CD4-positive, alpha-beta memory T cell (primary cell): Measurements from ENCODE around the gene APMAP. TPM values are rescaled to one million over a fixed set of nuclear protein-coding genes. Genes with fewer than 3 reads are reported as not detected.

ENCODE experiments used
- CTCF ChIA-PET: fragments of 350-600 bp; sonication (Branson Sonifier 250); formaldehyde crosslinking; loops from one replicate; lab custom pipeline; 2021; ENCODE audit warnings: inconsistent platforms; ENCODE audit not compliant: partially characterized antibody; lab: Charles Lee
- POLR2A ChIA-PET: fragments of 350-600 bp; sonication (Branson Sonifier 250); formaldehyde crosslinking; loops from one replicate; lab custom pipeline; 2021; ENCODE audit not compliant: partially characterized antibody; lab: Charles Lee
- DNase-seq, 5 donors: peaks; one replicate each; pipeline versions ENCODE4 v3.0.0 to v3.0.0-alpha.2; 2020 to 2022; ENCODE audit warnings: mixed read lengths in 1 of 5
- H3K27ac ChIP-seq: one replicate; pipeline ENCODE4 v1.7.0; 2013; ENCODE audit warnings: low read depth, low read length
- H3K27me3 ChIP-seq: 2 replicates; pipeline ENCODE4 v1.7.0; 2013; ENCODE audit warnings: mild to moderate bottlenecking, low read length, moderate library complexity; ENCODE audit not compliant: insufficient read depth
- H3K36me3 ChIP-seq: 2 replicates; pipeline ENCODE4 v1.7.0; 2013; ENCODE audit warnings: mild to moderate bottlenecking, low read length, moderate library complexity; ENCODE audit not compliant: insufficient read depth
- H3K4me1 ChIP-seq: 2 replicates; pipeline ENCODE4 v1.7.0; 2013; ENCODE audit warnings: mild to moderate bottlenecking, low read length, moderate library complexity; ENCODE audit not compliant: insufficient read depth
- H3K4me3 ChIP-seq, 2 donors: one replicate each; pipeline ENCODE4 v1.7.0; 2013; ENCODE audit warnings: low read length in 2 of 2, mild to moderate bottlenecking in 1 of 2
- H3K9me3 ChIP-seq, 2 donors: one replicate each; pipeline ENCODE4 v1.7.0; 2013; ENCODE audit warnings: low read length in 2 of 2, control low read depth in 1 of 2; ENCODE audit not compliant: control insufficient read depth in 1 of 2
- H3K27ac Mint-ChIP-seq, 7 donors: one replicate each; pipeline ENCODE4 v1.8.0; 2020 to 2021; ENCODE audit warnings: mixed read lengths in 7 of 7, mild to moderate bottlenecking in 6 of 7, inconsistent platforms in 3 of 7, moderate library complexity in 3 of 7
- H3K27me3 Mint-ChIP-seq, 2 donors: one replicate each; pipeline ENCODE4 v1.8.0; 2020 to 2021; ENCODE audit warnings: mixed read lengths in 2 of 2
- H3K36me3 Mint-ChIP-seq, 2 donors: one replicate each; pipeline ENCODE4 v1.8.0; 2020 to 2021; ENCODE audit warnings: mixed read lengths in 2 of 2, inconsistent platforms in 1 of 2, mild to moderate bottlenecking in 1 of 2
- H3K4me1 Mint-ChIP-seq, 4 donors: one replicate each; pipeline ENCODE4 v1.8.0; 2020 to 2021; ENCODE audit warnings: mixed read lengths in 4 of 4, mild to moderate bottlenecking in 1 of 4
- H3K4me3 Mint-ChIP-seq, 8 donors: one replicate each; pipeline ENCODE4 v1.8.0; 2020 to 2021; ENCODE audit warnings: mixed read lengths in 8 of 8, mild to moderate bottlenecking in 7 of 8, moderate library complexity in 6 of 8, inconsistent platforms in 3 of 8
- H3K9me3 Mint-ChIP-seq, 8 donors: one replicate each; pipeline ENCODE4 v1.8.0; 2020 to 2021; ENCODE audit warnings: mixed read lengths in 8 of 8, mild to moderate bottlenecking in 5 of 8, inconsistent platforms in 3 of 8, moderate library complexity in 1 of 8
- intact Hi-C: fragments of 100-400 bp; cut with micrococcal nuclease; formaldehyde crosslinking; loops from one replicate; pipeline ENCODE4 v1.15.1; 2023
- polyA plus RNA-seq, 2 donors: library from polyadenylated mRNA; unstranded; fragments of 300-500 nt; fragmentation: Illumina TruSeq; gene quantifications; one replicate each; pipeline ENCODE4 v1.2.3, GENCODE V29; 2021
- total RNA-seq, 2 experiments: library from RNA; stranded (reverse); gene quantifications; one replicate each; pipeline ENCODE4 v1.2.3, GENCODE V29; 2021

Gene APMAP
- total and polyA plus RNA-seq, 4 experiments from 2014 or later, result 48.4 to 130 (median 60.4) TPM

DNA sequence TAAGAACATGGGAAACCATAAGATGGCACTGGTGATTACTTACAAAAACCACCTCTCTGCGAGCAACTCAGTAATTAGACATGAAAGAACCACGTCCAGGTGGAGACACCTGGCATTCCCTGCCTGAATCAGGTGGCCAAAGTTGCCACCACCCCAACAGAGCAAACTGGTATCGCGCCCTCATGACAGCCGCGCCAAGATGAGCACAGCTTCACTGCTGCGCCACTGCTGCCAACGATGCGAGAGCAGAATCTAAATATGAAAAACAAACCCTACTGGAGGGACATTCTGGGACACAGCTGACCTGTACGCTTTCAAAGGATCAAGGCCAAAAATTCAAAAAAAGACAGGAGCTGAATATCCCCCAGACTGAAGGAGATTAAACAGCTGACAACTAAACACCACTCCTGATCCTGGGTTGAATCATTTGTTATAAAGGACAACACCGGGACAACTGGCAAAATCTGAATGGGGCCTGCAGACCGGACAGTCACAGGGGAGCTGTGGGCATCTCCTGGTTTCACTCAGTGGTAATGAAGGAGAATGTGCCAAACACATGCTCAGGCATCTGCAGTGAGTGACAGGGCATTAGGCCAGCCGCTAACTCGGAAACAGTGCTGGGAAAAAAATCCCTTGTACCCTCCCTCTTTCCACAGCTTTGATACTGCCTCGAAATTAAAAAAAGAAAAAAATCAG is 26.1 kb downstream of the APMAP start:
- Histone ChIP-seq H3K4me1 (peaks cover 17% of the 10 kb centered on the region), H3K27me3 (no peaks in the 10 kb centered on the region), H3K36me3 (peaks cover 74% of the 10 kb centered on the region), H3K9me3 (no peaks in the 10 kb centered on the region), H3K4me3 (no peak overlapping the region), H3K27ac (no peak overlapping the region)
- peaks cover under 1 to 25% (median 12%) of the 10 kb centered on the region in 4 donors for H3K4me1 Mint-ChIP-seq
- no peak for DNase-seq
- CTCF ChIA-PET, result no interaction called here
- intact Hi-C loops, result no loop called here
- POLR2A ChIA-PET, result no interaction called here
- peaks cover 80 to 95% of the 10 kb centered on the region in 2 donors for H3K36me3 Mint-ChIP-seq
- no peak overlapping the region for H3K4me3 Mint-ChIP-seq
- H3K27ac Mint-ChIP-seq, result peak overlapping the region in 5 of 7 donors; percentile 14 to 78 (median 35)
- no peaks in the 10 kb centered on the region for H3K27me3 Mint-ChIP-seq
- no peaks in the 10 kb centered on the region for H3K9me3 Mint-ChIP-seq

- no peak for DNase-seq
- Histone ChIP-seq H3K27me3 (no peaks in the 10 kb centered on the region), H3K36me3 (peaks cover 64% of the 10 kb centered on the region), H3K4me3 (no peak overlapping the region), H3K4me1 (peaks cover 27% of the 10 kb centered on the region), H3K27ac (no peak overlapping the region), H3K9me3 (no peaks in the 10 kb centered on the region)
- Mint-ChIP-seq H3K27me3 (no peaks in the 10 kb centered on the region), H3K36me3 (peaks cover 72 to 93% of the 10 kb centered on the region in 2 donors), H3K4me1 (peaks cover 11 to 35% (median 22%) of the 10 kb centered on the region in 4 donors), H3K4me3 (no peak overlapping the region), H3K27ac (peak overlapping the region; percentile 54 to 88 (median 67)), H3K9me3 (no peaks in the 10 kb centered on the region)
- intact Hi-C loops, result no loop called here
- CTCF ChIA-PET, result interaction anchor here (1.5 kb wide), 1 partner anchor 34 kb away, joined by 3 read pairs; no protein-coding TSS in a partner anchor
- POLR2A ChIA-PET, result no interaction called here
Measured at GRCh38 chr20:24965065-24965919, 27.3 kb downstream of the APMAP start.

GRCh38 chr20:24964506-24964840 is 28.1 kb downstream of the APMAP start:
- Mint-ChIP-seq H3K4me1 (peaks cover 11 to 40% (median 22%) of the 10 kb centered on the region in 4 donors), H3K4me3 (no peak overlapping the region), H3K9me3 (no peaks in the 10 kb centered on the region), H3K27me3 (no peaks in the 10 kb centered on the region), H3K27ac (peak overlapping the region; percentile 26 to 88 (median 58)), H3K36me3 (peaks cover 66 to 89% of the 10 kb centered on the region in 2 donors)
- Histone ChIP-seq H3K36me3 (peaks cover 64% of the 10 kb centered on the region), H3K27me3 (no peaks in the 10 kb centered on the region), H3K27ac (no peak overlapping the region), H3K9me3 (no peaks in the 10 kb centered on the region), H3K4me3 (no peak overlapping the region), H3K4me1 (peaks cover 30% of the 10 kb centered on the region)
- intact Hi-C loops, result no loop called here
- ChIA-PET CTCF (interaction anchor here (1.5 kb wide), 1 partner anchor 33 kb away, joined by 3 read pairs; no protein-coding TSS in a partner anchor), POLR2A (interaction anchor here (1.1 kb wide), 1 partner anchor 15 kb away, joined by 3 read pairs; the partner anchor contains the start of gene CST7)
- DNase-seq, result no peak

GRCh38 chr20:24963672-24964505 is 28.7 kb downstream of the APMAP start:
- Histone ChIP-seq H3K36me3 (peaks cover 61% of the 10 kb centered on the region), H3K27ac (no peak overlapping the region), H3K4me3 (no peak overlapping the region), H3K27me3 (no peaks in the 10 kb centered on the region), H3K4me1 (peaks cover 30% of the 10 kb centered on the region), H3K9me3 (no peaks in the 10 kb centered on the region)
- ChIA-PET POLR2A (interaction anchor here (1.1 kb wide), 1 partner anchor 15 kb away, joined by 3 read pairs; the partner anchor contains the start of gene CST7), CTCF (interaction anchor here (1.5 kb wide), 1 partner anchor 33 kb away, joined by 3 read pairs; no protein-coding TSS in a partner anchor)
- Mint-ChIP-seq H3K27ac (peak overlapping the region; percentile 26 to 88 (median 67)), H3K4me3 (no peak overlapping the region), H3K36me3 (peaks cover 61 to 89% of the 10 kb centered on the region in 2 donors), H3K4me1 (peaks cover 11 to 40% (median 22%) of the 10 kb centered on the region in 4 donors), H3K27me3 (no peaks in the 10 kb centered on the region), H3K9me3 (no peaks in the 10 kb centered on the region)
- intact Hi-C loops, result no loop called here
- DNase-seq, result no peak

DNA sequence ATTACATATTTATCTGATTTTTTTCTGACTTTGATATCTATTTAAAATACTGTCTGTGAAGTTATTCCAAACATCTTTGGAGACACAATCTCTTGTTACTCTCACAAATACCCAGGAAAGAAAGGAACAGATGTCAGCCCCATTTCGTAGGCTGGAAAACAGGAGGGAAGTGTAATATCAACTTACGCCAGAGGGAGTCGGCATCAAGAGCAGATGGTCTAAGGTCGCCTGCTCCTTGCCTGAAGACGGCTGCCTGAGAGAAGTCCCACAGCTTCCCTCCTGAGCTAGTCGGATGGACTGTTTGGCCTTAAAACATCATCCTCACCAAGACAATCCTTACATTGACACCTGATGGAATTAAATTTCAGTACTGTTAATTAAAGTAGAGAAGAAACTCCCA is 30.0 kb downstream of the APMAP start:
- peaks cover 30% of the 10 kb centered on the region for H3K4me1 ChIP-seq
- H3K36me3 Mint-ChIP-seq, result peaks cover 49 to 85% of the 10 kb centered on the region in 2 donors
- no peaks in the 10 kb centered on the region for H3K27me3 Mint-ChIP-seq
- ChIA-PET POLR2A (interaction anchor here (0.8 to 1.7 kb wide), 2 partner anchors 13 to 95 kb away, joined by 3 read pairs; partner anchors contain the start of gene ACSS1), CTCF (interaction anchor here (0.8 to 1.3 kb wide), 2 partner anchors 31 to 198 kb away, joined by 3 to 5 read pairs; no protein-coding TSS in a partner anchor)
- peaks cover 11 to 40% (median 22%) of the 10 kb centered on the region in 4 donors for H3K4me1 Mint-ChIP-seq
- H3K9me3 ChIP-seq, result no peaks in the 10 kb centered on the region
- H3K27me3 ChIP-seq, result no peaks in the 10 kb centered on the region
- H3K9me3 Mint-ChIP-seq, result no peaks in the 10 kb centered on the region
- intact Hi-C loops, result no loop called here
- no peak for DNase-seq
- no peak overlapping the region for H3K4me3 ChIP-seq
- H3K27ac Mint-ChIP-seq, result peak overlapping the region; percentile 75 to 96 (median 91)
- peaks cover 65% of the 10 kb centered on the region for H3K36me3 ChIP-seq
- peak overlapping the region; percentile 63 for H3K27ac ChIP-seq
- H3K4me3 Mint-ChIP-seq, result peak overlapping the region in 1 of 8 donors; percentile 47

DNA sequence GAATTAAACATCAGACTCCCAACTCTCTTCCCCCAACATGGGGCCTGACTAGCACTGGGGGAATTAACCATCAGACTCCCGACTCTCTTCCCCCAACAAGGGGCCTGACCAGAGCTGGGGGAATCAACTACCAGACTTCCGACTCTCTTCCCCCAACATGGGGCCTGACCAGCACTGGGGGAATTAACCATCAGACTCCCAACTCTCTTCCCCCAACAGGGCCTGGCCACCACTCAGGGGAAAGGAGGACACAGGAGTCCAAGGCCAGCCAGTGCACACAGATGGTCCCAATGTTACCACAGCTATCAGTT is 30.4 kb downstream of the APMAP start:
- no peaks in the 10 kb centered on the region for H3K9me3 ChIP-seq
- no peaks in the 10 kb centered on the region for H3K9me3 Mint-ChIP-seq
- no peaks in the 10 kb centered on the region for H3K27me3 ChIP-seq
- H3K36me3 Mint-ChIP-seq, result peaks cover 45 to 84% of the 10 kb centered on the region in 2 donors
- H3K4me1 ChIP-seq, result peaks cover 30% of the 10 kb centered on the region
- no peak overlapping the region for H3K4me3 ChIP-seq
- intact Hi-C loops, result no loop called here
- peak overlapping the region; percentile 63 for H3K27ac ChIP-seq
- no peaks in the 10 kb centered on the region for H3K27me3 Mint-ChIP-seq
- CTCF ChIA-PET, result interaction anchor here (0.8 to 1.3 kb wide), 2 partner anchors 31 to 198 kb away, joined by 3 to 5 read pairs; no protein-coding TSS in a partner anchor
- POLR2A ChIA-PET, result interaction anchor here (0.8 to 1.8 kb wide), 3 partner anchors 12 to 234 kb away, joined by 3 to 7 read pairs (median 3); partner anchors contain the start of genes ACSS1 and ENTPD6
- peaks cover 65% of the 10 kb centered on the region for H3K36me3 ChIP-seq
- peaks cover 11 to 40% (median 22%) of the 10 kb centered on the region in 4 donors for H3K4me1 Mint-ChIP-seq
- peak overlapping the region; percentile 87 to 96 (median 91) for H3K27ac Mint-ChIP-seq
- peak overlapping the region in 1 of 8 donors; percentile 23 for H3K4me3 Mint-ChIP-seq
- DNase-seq, result no peak
